ENCODE results near the gene KCNK5. TPM values are rescaled to one million over a fixed set of nuclear protein-coding genes. Genes with fewer than 3 reads are reported as not detected.

KCNK5 gene
- total and polyA plus RNA-seq, 7 donors = 0.06 to 0.24 (median 0.10) TPM; not detected in 1

- H3K36me3 ChIP-seq (ENCODE audit: insufficient read depth in 1 of 2, low read depth in 1 of 2) = no peaks in the 10 kb centered on the region
- H3K4me3 ChIP-seq = no peak overlapping the region
- no peak overlapping the region for H3K27ac ChIP-seq
- intact Hi-C loops (cut with DNase I) = no loop called here
- ATAC-seq = no peak
- 48 to 54% (median 52%) methylated on average over 5 of the region's 5 CpGs for WGBS, 3 donors
- H3K9me3 ChIP-seq = no peaks in the 10 kb centered on the region
- no peak for TF ChIP-seq CTCF (IDR thresholded peaks at IDR 0.05)
- peaks cover 0 to 2% (median 0%) of the 10 kb centered on the region in 3 donors for H3K27me3 ChIP-seq (ENCODE audit: insufficient read depth in 3 of 3, low read length in 2 of 3)
- no peaks in the 10 kb centered on the region for H3K4me1 ChIP-seq
- DNase-seq = no peak
Measured at GRCh38 chr6:39218868-39219567, 10.3 kb downstream of the KCNK5 start.

- Histone ChIP-seq H3K36me3 (ENCODE audit: insufficient read depth in 1 of 2, low read depth in 1 of 2) (no peaks in the 10 kb centered on the region), H3K27ac (no peak overlapping the region), H3K4me1 (no peaks in the 10 kb centered on the region), H3K4me3 (no peak overlapping the region), H3K9me3 (no peaks in the 10 kb centered on the region), H3K27me3 (ENCODE audit: insufficient read depth in 3 of 3, low read length in 2 of 3) (peaks cover 0 to 3% (median 2%) of the 10 kb centered on the region in 3 donors)
- TF ChIP-seq CTCF (IDR thresholded peaks at IDR 0.05) = no peak
- ATAC-seq (no peak), DNase-seq (no peak)
- WGBS, 3 donors = 47 to 67% (median 49%) methylated on average over 11 of the region's 11 CpGs
- intact Hi-C loops (cut with DNase I) = no loop called here
Measured at GRCh38 chr6:39217177-39217864, 12.0 kb downstream of the KCNK5 start.

- intact Hi-C loops (cut with DNase I) = no loop called here
- 82 to 85% (median 83%) methylated on average over 10 of the region's 10 CpGs for WGBS, 3 donors
- no peak for DNase-seq
- no peak overlapping the region for H3K27ac ChIP-seq
- peaks cover 0 to 3% (median 0%) of the 10 kb centered on the region in 3 donors for H3K27me3 ChIP-seq (ENCODE audit: insufficient read depth in 3 of 3, low read length in 2 of 3)
- TF ChIP-seq CTCF (IDR thresholded peaks at IDR 0.05) = no peak
- no peaks in the 10 kb centered on the region for H3K4me1 ChIP-seq
- no peak overlapping the region for H3K4me3 ChIP-seq
- no peaks in the 10 kb centered on the region for H3K9me3 ChIP-seq
- ATAC-seq = no peak
- no peaks in the 10 kb centered on the region for H3K36me3 ChIP-seq (ENCODE audit: insufficient read depth in 1 of 2, low read depth in 1 of 2)
Measured at GRCh38 chr6:39215640-39216158, 13.6 kb downstream of the KCNK5 start.

- Histone ChIP-seq H3K4me3 (no peak overlapping the region), H3K27me3 (ENCODE audit: insufficient read depth in 3 of 3, low read length in 2 of 3) (peaks cover 0 to 3% (median 0%) of the 10 kb centered on the region in 3 donors), H3K36me3 (ENCODE audit: insufficient read depth in 1 of 2, low read depth in 1 of 2) (no peaks in the 10 kb centered on the region), H3K4me1 (no peaks in the 10 kb centered on the region), H3K9me3 (no peaks in the 10 kb centered on the region), H3K27ac (no peak overlapping the region)
- TF ChIP-seq CTCF (IDR thresholded peaks at IDR 0.05) = no peak
- ATAC-seq = no peak
- DNase-seq = no peak
- intact Hi-C loops (cut with DNase I) = no loop called here
- 56 to 62% (median 57%) methylated on average over 10 of the region's 10 CpGs for WGBS, 3 donors
Measured at GRCh38 chr6:39214846-39215639, 14.2 kb downstream of the KCNK5 start.

All from psoas muscle (tissue), 8 donors.